OCI-M2 (cell line): Measurements from ENCODE around the gene MARCHF3.
"Not testable (repeated sequence)": the region's sequence is repeated elsewhere in the genome, so short reads cannot be mapped to it uniquely, and the experiment has no call there.

Experiments
- DNase-seq: peaks from one replicate; lab custom pipeline; 2025; ENCODE audit not compliant: unreplicated experiment; lab: John Stamatoyannopoulos, UW

Gene MARCHF3

GRCh38 chr5:126852841-126853271 is 177.5 kb downstream of the MARCHF3 start:
- no peak for DNase-seq

- no peak for DNase-seq
Measured at GRCh38 chr5:126852091-126852571, 178.2 kb downstream of the MARCHF3 start.

DNA sequence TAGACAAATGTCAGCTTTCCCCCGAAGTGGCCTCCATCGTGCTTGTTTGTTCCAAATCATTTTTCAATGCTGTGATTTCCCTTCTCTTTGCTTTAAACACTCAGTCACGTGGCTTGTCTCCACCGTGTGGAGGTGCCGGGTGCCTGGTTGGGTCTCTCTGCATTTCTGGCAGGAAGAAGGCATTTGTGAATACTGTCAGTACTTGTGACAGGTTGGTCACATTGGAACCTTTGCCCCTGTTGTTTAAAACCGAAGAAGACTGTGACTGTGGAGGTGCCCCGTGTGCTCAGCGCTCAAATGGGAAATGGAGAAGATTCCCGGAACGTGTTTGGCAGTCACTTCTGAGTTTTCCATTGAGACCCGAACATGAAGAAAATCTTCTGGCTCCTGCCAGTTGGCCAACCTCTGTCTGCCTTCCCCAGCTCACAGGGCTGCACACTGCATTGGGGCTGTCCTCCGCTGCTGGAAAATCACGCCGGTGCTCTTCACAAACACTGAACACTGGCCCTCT is 178.8 kb downstream of the MARCHF3 start:
- DNase-seq: no peak

GRCh38 chr5:126849101-126849678 is 181.2 kb downstream of the MARCHF3 start:
- DNase-seq: no peak

DNA sequence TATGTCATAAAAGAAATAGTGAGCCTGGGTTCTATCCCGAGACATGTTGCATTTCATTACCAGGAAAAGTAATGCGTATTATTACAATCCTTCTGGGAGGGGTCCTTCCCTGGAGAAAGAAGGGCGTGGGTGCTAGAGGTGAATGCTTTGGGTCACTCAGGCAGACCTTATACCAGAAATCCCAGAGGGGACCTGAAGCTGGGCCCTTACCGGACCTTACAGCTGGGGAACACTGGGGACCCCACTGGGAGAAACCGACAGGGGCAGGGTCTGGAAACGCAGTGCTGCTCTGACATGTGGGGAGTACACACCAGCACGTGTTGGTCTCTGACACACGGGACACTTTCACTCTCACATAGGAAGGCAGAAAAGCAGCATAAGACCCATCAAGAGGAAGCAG is 182.1 kb downstream of the MARCHF3 start:
- DNase-seq: no peak

DNA sequence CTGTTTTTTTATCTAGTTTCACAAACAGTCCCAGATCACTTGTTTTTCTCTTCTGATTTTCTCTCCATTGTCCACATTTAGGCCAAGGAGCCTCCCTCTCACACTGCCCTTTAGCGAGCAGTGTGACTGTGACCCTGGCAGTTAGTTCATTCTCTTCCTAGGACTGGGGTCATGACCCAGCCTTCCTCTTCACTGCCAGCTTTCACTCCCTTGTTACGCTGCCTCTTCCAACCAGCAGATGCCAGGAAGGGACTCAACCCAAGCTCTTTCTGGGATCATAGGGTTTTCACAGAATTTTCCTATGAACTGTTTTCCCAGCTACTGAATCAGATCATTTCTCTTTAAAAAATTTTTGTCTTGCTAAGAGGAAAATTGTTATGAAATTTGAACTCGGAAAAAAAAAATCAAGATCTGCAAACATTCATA is 182.5 kb downstream of the MARCHF3 start:
- no peak for DNase-seq

DNA sequence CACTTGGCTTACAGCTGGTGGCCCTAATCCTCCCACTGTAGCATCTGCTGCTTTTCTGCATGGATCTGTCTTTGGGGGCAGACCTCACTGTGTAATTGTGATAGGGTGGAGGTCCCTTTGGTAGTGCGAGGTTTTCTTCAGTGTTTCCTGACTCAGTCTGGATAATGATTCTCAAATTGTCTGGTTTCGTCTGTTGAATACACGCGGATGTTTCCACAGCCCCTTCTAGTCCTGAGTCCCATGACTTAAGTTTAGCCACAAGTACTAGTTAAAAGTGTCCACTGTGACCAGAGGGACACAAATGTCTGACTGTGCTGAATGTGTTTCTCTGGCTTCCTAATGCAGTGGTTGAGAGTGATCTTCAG is 182.9 kb downstream of the MARCHF3 start:
- no peak for DNase-seq

GRCh38 chr5:126846744-126847455 is 183.5 kb downstream of the MARCHF3 start:
- no peak for DNase-seq

DNA sequence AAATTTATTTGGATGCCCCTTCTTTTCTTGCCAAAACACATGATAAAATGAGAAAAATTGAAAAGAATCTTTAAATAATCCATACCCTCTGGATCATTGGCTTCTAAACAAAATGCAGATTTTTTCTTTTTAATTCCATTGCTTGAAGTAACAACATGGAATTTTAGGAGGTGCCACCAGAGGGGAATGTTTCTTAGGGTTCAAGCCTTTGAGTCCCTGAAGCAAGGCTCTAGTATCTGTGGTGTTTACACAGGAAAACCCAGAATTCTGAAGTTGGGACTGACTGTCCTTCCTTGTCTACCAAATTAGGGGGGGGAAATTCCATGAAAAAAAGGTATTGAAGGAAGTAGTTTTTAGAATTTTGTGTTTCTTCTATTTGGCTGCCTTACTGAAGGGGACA is 184.0 kb downstream of the MARCHF3 start:
- DNase-seq: no peak

GRCh38 chr5:126845470-126846070 is 184.8 kb downstream of the MARCHF3 start:
- DNase-seq: not testable (repeated sequence)

DNA sequence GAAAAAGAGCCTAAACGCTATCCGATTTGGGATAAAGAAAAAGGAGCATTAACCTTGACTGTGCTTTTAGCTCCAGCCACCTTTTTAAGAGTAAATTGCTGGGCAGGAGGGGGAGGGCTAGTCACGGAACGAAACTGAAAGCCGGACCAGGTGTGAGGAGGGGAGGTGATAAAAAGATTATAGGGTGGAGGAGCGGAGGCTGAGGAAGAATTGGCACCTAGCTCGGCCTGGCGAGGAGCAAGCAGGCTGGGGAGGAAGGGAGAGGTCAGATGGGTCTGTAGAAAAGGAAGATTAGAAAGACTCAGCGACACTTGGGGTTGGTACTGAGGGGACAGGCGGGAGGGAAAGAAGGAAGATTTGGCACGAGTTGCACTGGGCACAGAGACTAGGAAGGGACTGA is 187.0 kb downstream of the MARCHF3 start:
- DNase-seq: not testable (repeated sequence)

DNA sequence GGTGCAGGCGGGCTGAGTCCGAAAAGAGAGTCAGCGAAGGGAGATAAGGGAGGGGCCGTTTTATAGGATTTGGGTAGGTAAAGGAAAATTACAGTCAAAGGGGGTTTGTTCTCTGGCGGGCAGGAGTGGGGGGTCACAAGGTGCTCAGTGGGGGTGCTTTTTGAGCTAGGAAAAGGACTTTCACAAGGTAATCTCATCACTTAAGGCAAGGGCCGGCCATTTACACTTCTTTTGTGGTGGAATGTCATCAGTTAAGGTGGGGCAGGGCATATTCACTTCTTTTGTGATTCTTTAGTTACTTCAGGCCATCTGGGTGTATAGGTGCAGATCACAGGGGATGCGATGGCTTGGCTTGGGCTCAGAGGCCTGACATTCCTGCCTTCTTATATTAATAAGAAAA is 191.0 kb downstream of the MARCHF3 start:
- not testable (repeated sequence) for DNase-seq

DNA sequence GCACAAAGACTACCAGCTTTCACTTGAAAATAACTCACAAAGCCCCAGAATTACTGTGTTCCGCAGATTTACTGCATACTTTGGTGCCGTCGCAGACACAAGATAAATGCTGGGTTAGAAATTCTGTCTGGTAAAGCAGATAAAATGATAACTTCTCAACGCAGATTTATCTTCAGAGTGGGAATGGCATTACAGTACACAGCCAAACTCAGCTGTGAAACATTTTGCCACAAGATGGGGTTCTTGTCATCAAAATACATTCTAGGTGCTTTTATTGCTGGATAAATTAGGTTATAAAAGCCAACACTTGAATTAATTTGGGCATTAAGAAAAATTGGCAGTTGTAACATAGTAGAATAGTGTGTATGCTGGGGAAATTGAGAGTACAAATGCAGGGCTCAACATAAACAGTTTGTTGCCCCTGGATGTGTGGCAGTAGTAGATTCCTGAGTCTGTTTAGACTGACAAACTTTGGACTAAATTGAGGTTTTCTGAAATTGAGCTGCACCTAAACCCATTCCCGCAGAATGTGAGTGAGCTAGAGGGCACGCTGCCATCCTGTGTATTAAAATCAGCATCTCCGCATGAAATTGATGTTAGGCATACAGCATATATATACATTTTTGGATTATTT is 192.3 kb downstream of the MARCHF3 start:
- DNase-seq: no peak

- no peak for DNase-seq
Measured at GRCh38 chr5:126837242-126837641, 193.1 kb downstream of the MARCHF3 start.

- DNase-seq: no peak
Measured at GRCh38 chr5:126836778-126837177, 193.6 kb downstream of the MARCHF3 start.

DNA sequence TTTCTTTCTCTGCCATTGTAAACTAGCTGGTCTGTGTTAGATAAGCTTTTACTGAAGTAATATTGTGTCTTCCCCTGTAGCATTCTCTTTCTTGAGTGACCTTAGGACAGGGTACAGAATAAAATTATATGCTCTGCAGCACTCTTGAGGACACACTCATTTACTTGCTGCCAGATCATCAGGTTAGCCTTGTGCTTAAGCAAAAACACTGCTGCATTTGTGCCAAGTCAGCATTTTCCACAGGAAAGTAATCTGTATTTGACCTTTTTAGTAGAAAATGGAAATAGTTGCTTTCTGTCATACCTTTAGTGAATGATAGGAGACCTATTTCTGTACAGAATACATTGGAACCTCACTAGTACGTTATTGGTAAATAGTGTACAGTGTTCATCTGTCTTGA is 199.2 kb downstream of the MARCHF3 start:
- no peak for DNase-seq

- no peak for DNase-seq
Measured at GRCh38 chr5:126830061-126830460, 200.3 kb downstream of the MARCHF3 start.

- no peak for DNase-seq
Measured at GRCh38 chr5:126829098-126829497, 201.3 kb downstream of the MARCHF3 start.

- DNase-seq: no peak
Measured at GRCh38 chr5:126826619-126827215, 203.6 kb downstream of the MARCHF3 start.

DNA sequence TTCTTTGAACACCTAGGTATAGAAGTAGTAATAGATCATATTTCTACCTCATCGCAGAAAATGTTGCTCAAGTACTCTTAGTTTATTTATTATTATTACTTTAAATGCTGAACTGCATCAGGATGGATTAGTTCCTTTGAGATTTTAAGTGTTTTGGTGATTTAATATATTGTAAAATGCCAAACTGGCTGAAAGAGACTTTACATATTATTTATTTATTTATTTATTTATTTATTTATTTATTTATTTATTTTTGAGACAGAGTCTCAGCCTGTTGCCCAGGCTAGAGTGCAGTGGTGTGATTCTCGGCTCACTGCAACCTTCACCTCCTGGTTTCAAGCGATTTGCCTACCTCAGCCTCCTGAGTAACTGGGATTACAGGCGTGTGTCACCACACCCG is 211.1 kb downstream of the MARCHF3 start:
- DNase-seq: no peak

DNA sequence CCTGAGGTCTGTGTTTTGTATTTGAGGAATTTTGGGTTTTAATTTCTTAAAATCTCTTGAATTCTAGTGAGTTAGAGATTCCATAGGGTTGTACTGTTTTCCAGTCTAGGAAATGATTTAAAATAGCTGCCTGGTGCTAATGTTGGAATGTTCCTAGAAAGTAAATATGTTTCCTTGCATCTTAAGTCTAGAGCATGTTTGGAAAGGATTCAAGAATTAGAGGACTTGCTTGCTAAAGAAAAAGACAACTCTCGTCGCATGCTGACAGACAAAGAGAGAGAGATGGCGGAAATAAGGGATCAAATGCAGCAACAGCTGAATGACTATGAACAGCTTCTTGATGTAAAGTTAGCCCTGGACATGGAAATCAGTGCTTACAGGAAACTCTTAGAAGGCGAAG is 211.6 kb downstream of the MARCHF3 start:
- DNase-seq: no peak
